Ishikawa (cell line): ENCODE data around the gene CFTR.

ENCODE experiments used
- CEBPB ChIP-seq: IDR thresholded peaks from 2 replicates; pipeline ENCODE4 v1.6.1; 2012
- CREB1 ChIP-seq: IDR thresholded peaks from 2 replicates; pipeline ENCODE4 v1.6.1; 2012; ENCODE audit warnings: low read depth
- EGR1 ChIP-seq: IDR thresholded peaks from 2 replicates; pipeline ENCODE4 v1.6.1; 2012
- EP300 ChIP-seq: IDR thresholded peaks from 2 replicates; pipeline ENCODE4 v1.6.1; 2012; ENCODE audit warnings: borderline replicate concordance
- FOXM1 ChIP-seq: IDR thresholded peaks from 2 replicates; pipeline ENCODE4 v1.6.1; 2012; ENCODE audit warnings: low read depth, borderline replicate concordance
- MAX ChIP-seq: IDR thresholded peaks from 2 replicates; pipeline ENCODE4 v1.6.1; 2012
- NFIC ChIP-seq: IDR thresholded peaks from 2 replicates; pipeline ENCODE4 v1.6.1; 2012
- RAD21 ChIP-seq: IDR thresholded peaks from 2 replicates; pipeline ENCODE4 v1.6.1; 2012; ENCODE audit warnings: low read depth
- REST ChIP-seq: IDR thresholded peaks from 2 replicates; pipeline ENCODE4 v1.6.1; 2012; ENCODE audit warnings: low read depth, mild to moderate bottlenecking
- TAF1 ChIP-seq: IDR thresholded peaks from 2 replicates; pipeline ENCODE4 v1.6.1; 2012; ENCODE audit warnings: low read depth, mild to moderate bottlenecking
- TCF12 ChIP-seq: IDR thresholded peaks from 2 replicates; pipeline ENCODE4 v1.6.1; 2012; ENCODE audit warnings: low read depth
- TEAD4 ChIP-seq: IDR thresholded peaks from 2 replicates; pipeline ENCODE4 v1.6.1; 2012
- USF1 ChIP-seq: IDR thresholded peaks from 2 replicates; pipeline ENCODE4 v1.6.1; 2012
- YY1 ChIP-seq: IDR thresholded peaks from 2 replicates; pipeline ENCODE4 v1.6.1; 2012; ENCODE audit warnings: low read depth
- ZBTB7A ChIP-seq: IDR thresholded peaks from 2 replicates; pipeline ENCODE4 v1.6.1; 2012; ENCODE audit warnings: low read depth

The CFTR gene

GRCh38 chr7:117640465-117640864 lies 160.6 kb downstream of the CFTR start:
- no peak for TF ChIP-seq TAF1
- TF ChIP-seq MAX, result no peak
- no peak for TF ChIP-seq USF1
- no peak for TF ChIP-seq EGR1
- TF ChIP-seq ZBTB7A, result no peak
- TF ChIP-seq YY1, result no peak
- no peak for TF ChIP-seq CEBPB
- TF ChIP-seq CREB1, result no peak
- no peak for TF ChIP-seq RAD21
- no peak for TF ChIP-seq REST
- TF ChIP-seq EP300, result no peak
- TF ChIP-seq TCF12, result no peak
- no peak for TF ChIP-seq FOXM1
- TF ChIP-seq TEAD4, result no peak

GRCh38 chr7:117645481-117646165 lies 165.8 kb downstream of the CFTR start:
- TF ChIP-seq NFIC, result no peak
- TF ChIP-seq TAF1, result no peak
- no peak for TF ChIP-seq YY1
- no peak for TF ChIP-seq EGR1
- TF ChIP-seq RAD21, result no peak
- no peak for TF ChIP-seq CREB1
- no peak for TF ChIP-seq ZBTB7A
- TF ChIP-seq USF1, result no peak
- no peak for TF ChIP-seq CEBPB
- no peak for TF ChIP-seq EP300
- TF ChIP-seq MAX, result no peak
- TF ChIP-seq FOXM1, result no peak
- no peak for TF ChIP-seq TEAD4
- TF ChIP-seq REST, result no peak
- no peak for TF ChIP-seq TCF12

- no peak for TF ChIP-seq ZBTB7A
- TF ChIP-seq MAX, result no peak
- TF ChIP-seq RAD21, result no peak
- no peak for TF ChIP-seq EP300
- no peak for TF ChIP-seq TCF12
- TF ChIP-seq YY1, result no peak
- TF ChIP-seq FOXM1, result no peak
- TF ChIP-seq CREB1, result no peak
Observed at GRCh38 chr7:117648203-117648866, 168.5 kb downstream of the CFTR start.

- TF ChIP-seq TCF12 (no peak), EP300 (no peak), NFIC (no peak), FOXM1 (no peak), ZBTB7A (no peak), TEAD4 (no peak), CREB1 (no peak), TAF1 (no peak), YY1 (no peak)
Observed at GRCh38 chr7:117652943-117653680, 173.3 kb downstream of the CFTR start.
